HG02840 (cell line): Measurements from ENCODE around the gene PTPRG.

ENCODE experiments used
- ATAC-seq: cut with Tn5 transposase; IDR thresholded peaks from one replicate; pipeline ENCODE4 v1.9.1; 2021; ENCODE audit warnings: mild to moderate bottlenecking, moderate library complexity, moderate number of reproducible peaks; ENCODE audit not compliant: unreplicated experiment, low FRiP score

PTPRG gene

DNA sequence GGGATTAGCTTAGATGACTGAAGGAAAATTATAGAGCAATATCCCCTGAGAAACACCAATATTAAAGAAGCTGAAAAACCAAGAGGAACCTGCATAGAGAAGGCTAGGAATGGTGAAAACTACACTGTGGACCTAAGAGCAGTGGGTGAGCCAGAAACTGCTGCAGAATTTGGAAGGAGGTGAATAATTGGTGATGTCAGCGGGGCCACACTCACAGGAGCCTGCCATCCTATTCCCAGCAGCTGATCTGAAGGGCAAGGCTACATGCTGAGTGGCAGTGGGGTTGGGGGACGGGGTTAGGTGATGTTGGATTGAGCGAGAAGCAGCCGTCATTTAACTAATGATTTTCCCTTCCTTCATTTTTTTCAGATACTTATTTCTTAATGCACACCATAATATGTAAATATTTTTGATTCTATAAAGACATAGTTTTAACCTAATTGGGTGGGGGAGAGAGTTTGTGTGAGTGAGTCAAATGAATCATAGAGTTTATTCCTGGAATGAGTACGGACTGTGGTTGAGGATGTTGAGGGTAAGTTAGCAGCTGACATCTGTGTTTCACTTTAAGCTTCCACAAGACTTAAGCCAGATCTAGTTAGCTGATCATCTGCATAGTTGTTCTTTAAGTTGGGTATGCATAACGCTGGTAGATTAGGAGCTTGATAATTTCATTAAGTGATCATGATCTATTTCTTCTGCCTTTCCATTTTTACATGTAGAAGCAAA lies 222.8 kb downstream of the PTPRG start:
- ATAC-seq, result no peak

DNA sequence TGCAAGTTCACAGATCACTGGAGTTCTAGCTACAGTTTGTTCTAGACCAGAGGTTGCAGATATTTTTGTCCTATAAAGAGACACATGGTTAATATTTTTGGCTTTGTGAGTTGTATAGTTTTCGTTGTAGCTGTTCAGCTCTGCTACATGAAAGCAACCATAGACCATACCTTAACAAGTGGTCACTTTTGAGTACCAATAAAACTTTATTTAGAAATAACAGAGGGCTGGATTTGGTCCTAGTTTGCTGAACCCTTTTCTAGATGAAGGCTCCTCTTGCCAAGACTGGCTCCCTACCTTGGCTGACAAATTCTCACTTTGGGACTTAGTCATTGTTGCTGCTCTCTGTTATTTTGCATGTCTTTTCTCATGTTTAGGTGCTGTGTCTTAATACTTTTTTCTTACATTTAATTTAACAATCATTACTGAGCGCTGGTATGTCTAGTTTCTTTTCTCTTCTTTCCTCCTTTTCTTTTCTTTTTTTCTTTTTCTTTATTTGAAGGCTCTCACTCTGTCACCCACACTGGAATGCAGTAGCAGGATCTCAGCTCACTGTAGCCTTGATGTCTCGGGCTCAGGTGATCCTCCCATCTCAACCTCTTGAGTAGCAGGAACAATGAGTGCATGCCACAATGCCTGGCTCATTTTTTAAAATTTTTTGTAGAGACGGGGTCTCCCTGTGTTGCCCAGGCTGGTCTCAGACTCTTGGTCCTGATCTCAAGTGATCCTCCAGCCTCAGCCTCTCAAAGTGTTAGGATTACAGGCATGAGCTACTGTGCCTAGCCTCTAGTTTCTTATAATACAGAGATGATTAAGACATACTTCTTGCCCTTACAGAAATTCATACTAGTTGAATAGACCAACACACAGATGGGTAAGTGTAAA lies 227.5 kb downstream of the PTPRG start:
- ATAC-seq, result no peak

DNA sequence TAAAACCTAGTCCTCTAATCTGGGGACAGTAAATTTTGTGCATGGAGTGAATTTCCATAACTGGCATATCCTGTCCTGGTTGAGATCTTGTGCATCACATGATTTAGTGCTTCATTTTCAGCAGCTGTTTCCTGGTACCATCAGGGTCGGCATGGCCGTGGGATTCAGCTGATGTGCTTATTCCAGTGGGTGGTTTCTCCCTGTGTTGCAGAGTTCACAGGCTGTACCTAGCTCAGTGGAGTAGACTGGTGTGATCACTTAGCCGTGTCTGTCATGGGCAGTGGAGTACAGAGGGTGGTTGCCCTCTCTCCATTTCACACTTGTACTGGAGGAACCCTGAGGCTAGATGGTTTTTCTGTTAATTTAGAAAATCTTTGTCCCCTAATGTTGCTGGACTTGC lies 228.5 kb downstream of the PTPRG start:
- no peak for ATAC-seq

DNA sequence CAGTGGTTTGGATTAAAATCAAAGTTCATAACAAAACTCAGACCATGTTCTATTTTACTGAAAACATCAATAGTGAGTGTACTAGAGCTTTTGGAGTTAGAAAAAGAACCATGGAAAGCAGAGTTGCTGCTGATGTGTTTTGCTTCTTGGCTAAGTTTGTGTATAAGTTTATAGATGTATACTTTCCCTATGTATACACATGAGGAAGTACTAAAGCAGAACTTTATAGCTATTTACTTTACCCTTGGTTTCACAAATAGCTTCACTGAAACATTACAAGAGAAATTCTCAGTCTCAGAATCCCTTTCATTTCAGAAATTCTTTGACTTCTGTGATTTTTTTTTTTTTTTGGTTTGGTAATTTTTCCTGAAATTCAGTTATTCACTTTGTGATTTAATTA lies 229.0 kb downstream of the PTPRG start:
- no peak for ATAC-seq

DNA sequence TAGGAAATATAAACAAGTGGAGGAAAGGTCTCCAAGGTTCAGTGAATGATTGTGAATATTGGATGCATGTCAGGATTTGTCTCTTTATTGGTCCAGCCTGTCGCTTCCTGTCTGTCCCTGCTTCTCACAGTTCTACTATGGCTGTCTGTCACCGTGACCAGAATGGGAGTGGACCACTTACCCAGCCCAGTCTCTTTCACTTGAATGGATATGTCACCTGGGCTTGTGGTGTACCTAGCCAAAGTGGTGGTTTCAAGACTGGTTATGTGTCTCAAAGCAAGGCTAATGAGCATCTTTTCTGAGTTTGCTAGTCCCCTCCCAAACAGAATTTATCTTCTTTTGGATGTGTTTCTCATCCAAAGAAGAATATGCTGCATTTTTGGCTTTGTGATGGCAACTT lies 231.7 kb downstream of the PTPRG start:
- ATAC-seq, result no peak

DNA sequence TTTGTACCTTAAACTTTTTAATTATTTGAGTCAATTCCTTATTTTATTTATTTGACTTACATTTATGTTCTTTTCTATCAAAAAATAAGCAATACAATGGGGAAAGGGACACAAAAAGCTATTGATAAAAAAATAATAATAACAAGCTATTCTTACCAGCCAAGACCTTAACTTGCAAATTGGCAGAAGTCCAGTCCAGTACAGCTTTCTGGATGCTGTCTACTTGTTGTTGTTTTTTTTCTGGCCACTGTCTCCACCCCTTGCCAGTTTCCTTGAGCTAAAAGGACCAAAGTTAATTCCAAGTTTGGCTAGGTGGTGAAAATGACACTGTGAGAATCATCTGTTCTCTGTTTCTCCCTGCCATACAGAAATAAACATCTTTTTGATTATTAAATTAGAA lies 232.2 kb downstream of the PTPRG start:
- no peak for ATAC-seq

DNA sequence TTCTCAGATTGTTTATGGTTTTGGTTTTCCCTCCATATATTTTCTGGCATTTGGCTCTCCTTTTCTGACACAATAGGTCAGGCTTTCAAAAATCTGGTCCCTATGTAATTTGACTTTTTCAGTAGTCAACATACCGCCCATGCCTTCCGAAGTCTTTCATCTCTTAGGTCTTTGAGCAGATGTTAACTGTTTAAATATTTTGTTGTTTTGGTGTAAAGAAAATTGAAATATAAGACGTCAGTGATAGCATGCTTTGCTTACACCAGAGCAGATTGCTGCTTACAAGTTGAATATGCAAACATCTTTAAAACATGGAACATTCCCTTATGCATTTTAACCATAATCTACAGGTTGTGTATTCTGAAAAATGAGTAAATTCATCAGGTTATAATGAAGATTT lies 233.0 kb downstream of the PTPRG start:
- no peak for ATAC-seq

DNA sequence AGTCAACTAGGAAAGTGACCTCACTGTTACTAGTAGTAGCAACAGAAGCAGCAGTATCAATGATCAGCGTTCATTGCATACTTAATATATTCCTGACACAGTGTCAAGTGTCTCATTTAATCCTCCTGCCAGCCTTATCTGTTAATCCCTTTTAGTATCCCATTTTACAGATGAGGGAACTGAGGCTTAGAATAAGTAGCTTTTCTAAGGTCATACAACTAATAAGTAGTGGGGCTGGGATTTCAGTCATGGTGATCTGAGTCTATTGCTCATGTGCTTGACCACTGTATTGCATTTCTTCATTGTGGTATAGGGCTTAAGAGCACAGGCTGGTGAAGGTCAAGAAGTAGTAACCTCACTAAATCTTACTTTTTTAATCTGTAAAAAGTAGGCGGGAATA lies 233.6 kb downstream of the PTPRG start:
- ATAC-seq, result no peak

DNA sequence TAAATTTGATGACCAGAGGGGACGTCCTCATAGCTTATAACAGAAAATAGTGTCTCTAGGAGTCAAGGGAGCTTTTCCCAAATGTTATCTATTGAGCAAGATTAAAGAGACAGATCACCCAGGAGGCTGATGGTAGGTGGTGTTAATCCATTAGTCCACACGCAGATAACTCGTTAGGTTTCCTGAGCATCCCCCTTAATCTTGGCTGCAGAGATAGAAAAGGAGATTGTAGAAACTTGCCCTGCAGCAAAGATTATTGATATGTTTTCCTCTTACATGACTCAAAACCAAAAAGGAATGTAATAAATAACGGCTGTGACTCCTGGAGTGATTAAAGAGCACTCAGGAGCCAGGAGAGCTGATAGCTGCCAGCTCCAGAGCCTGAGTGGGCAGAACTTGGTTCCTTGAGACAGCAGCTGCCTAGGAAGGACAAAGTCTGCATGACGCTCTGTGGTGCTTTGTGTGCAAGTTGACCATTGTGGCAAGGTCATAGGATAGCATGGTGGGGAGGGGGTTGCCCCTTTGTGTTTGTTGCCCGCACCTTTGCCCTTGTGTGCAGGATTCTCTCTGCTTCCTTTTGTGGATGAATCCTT lies 234.8 kb downstream of the PTPRG start:
- no peak for ATAC-seq

DNA sequence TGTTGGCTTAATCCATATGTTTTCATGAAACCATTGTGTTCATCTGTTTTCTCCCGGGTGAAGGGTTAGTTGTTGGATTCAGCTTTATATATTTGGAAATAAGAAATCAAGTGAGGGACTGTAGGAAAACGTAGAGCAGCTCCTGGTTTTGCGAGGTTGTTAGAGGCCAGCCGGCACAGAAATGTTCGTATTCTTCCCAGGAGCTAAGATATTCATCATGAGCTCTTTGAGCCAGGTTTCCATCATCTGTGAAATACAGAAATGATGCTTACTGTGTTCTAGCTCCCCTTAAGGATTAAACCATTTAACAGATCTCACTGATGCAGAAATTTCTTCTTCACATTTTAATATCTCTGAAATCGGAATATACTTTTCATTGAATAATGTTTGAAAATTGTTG lies 235.5 kb downstream of the PTPRG start:
- ATAC-seq, result no peak

DNA sequence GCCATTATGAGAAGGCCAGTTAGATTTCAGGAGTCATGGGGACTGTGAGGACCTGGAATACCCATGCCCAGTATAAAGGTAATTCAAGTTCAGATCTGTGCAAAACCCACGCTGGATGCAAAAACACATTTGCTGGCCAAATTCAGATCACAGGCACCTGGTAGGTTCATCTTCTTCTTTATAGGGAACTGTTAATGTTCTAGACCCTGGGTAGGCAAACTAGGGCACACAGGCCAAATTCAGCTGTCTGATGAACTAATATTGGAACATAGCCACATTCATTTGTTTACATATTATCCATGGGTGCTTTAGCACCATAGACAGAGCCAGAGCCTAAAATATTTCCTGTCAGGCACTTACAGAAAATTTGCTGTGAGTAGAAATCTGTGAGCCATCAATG lies 241.4 kb downstream of the PTPRG start:
- ATAC-seq, result no peak

DNA sequence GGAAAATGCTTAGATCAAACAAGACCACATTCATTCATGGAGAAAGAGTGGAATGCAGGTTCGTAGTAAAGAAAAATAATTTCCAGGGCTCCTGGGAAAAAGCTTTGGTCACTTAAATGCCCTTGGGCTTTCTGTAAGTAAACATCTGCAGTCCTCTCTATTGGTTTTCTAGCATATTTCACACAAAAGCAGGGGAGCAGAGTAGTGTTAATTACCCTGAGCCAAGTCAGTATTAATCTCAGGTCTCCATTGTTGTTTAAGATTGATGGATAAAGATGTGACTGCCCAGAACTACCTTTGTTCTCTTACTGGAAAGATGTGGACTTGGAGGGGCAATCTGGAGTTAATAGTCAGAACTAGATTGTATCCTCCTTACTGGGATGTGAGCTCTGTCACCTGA lies 242.6 kb downstream of the PTPRG start:
- no peak for ATAC-seq

DNA sequence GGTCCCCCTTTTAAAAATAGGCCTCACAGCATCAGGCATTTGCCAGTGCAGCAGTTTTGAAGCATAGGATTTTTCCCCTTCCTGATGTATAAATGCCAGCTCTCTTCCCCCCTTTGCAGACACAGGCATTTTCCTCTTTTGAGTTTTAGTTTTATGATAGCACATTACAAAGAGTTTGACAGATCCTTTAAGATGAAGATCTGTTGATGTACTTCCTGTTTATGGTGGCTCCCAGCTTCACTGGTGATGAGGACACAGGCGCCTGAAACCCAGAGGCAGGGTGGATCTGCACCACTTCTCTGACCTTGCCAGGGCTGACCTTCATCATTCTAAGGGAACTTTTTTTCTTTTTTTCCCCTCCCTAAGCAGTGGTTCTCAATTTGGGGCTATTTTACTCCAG lies 243.4 kb downstream of the PTPRG start:
- no peak for ATAC-seq

DNA sequence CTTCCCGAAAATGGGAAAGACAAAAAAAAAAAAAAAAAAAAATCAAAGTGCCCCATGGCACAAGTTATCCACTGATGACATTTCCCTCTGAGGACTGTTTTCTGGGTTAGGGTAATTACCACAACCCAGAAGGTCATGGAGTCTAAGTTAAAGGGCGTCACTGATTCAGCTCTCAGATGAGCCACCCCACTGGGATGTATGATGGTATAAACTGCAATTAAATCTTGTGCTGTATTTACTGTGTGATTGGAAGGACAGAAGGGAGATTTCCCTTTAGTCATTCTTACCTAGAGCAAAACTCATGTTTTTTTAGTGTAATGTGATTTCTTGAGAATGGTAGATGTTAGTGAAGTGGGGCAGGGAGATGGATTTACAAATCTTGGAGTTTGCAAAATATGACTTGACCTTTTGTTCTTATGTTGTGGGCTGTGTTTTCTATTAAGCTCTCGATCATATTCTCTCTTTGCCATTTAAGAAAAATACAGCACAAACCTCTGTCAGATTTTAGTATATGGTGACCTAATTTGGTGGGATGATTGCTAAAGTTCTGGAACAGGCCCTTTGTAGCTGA lies 244.2 kb downstream of the PTPRG start:
- no peak for ATAC-seq

DNA sequence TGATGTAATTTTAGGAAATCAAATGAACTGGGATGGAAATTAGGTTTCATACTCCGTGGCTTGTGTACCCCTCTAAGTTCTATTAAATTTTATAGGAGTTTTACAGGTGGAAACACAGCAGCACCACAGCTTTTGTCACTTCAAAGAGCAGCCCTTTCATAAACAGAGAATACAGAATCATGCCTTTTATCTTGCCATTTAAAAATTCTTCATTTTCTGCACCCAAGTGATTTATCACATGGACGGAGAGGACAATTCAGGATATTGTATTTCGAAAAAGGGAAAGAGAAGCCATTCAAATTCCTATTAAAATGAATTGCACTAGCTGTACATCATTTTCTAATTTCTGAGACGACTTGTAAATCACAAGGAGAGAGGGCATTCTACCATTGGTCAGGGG lies 245.4 kb downstream of the PTPRG start:
- ATAC-seq, result no peak

DNA sequence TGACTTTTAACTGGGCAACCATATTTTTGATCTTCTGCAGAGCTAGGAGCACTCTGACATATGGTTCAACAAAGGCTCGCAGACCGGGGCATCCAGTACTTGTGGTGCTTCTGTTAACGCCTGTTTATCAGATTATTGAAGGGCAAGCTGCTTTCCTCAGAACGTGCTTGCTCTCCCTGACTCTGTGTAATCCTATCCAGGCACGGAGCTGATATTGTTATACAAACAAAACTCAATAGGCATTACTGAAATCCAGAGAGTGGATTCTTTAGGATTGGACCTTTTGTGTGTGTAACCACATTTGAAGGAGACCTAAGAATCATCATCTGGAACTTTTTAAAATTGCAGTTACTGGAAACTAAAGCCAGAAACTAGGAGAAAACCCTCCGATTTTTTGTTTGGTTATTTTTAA lies 246.5 kb downstream of the PTPRG start:
- ATAC-seq, result no peak

DNA sequence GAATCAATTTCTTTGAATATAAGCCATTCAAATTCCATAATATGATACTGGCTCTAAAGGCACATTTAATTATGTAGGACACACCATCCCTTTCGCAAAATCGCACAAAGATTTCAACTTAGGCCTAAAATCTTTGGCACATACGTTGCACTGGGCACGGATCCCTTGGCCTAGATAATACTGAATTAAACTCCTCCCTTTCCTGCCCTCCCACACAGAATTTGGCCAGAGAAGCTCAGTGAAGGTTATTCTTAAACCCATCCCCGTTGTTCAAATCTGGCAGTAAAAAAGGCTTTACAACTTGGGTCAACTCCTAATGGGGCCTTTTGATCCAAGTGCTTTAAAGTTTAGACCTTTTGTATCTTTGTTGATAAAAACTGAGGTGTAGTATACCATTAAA lies 247.2 kb downstream of the PTPRG start:
- ATAC-seq, result no peak

DNA sequence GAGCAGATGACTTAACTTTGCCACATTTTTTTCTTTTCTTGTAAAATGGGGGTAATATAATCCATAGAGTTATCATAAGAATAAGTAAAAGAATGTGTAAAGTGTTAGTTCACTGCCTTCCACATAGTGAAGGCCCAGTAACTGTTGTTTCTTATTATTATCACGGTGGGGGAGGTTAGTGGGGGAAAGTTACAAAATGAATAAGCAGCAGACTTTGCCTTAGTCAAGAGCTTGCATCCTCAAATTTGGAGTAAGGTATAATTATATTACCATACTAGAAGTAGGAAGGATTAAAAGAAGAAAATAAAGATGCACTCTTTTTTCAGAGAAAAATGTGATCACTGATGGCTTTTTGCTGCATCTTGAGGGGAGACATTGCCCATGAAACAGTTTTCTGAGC lies 247.6 kb downstream of the PTPRG start:
- no peak for ATAC-seq

DNA sequence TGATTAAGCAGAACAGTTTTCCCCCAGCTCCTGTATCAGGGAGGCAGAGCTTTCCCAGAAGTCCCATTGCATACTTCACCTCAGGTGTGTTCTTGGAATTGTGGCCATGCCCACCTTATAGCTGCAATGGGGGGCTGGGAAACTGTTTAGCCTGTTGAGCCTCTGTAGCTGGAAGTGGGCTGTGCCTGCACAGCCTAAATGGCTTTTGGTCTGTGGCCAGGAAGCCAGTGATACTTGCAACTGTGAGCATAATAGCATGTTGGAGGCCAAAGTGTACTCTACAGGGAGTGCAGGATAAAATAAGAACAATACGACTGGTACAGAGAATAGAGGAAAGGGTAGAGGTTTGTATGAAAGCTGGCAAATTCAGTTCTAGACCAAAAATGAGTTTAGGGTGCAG lies 248.5 kb downstream of the PTPRG start:
- ATAC-seq, result no peak

DNA sequence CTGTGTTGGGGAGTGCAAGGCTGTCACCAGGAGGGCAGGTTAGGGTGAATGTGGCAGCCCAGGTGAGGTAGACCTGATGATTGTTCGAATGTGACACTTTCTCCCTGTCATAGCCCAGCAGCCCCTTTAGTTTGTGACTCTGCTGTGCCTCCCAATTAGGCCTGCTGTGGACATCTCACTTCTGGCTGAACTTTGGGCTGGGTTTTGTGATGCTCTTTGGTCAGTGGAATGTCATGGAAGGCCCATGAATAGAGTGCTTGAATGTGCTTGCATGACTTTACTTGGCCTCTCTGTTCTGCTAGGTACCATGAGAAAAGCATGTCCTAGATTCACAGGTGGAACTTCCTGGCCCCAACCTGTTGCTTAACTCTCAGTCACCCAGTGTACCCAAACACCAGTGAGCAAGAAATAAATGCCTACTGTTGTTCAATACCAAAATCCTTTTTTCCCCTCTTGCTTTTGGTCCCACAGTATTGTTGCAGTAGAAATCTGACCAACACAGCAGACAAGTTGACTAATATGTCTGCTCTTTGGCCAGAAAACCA lies 249.7 kb downstream of the PTPRG start:
- ATAC-seq, result no peak

DNA sequence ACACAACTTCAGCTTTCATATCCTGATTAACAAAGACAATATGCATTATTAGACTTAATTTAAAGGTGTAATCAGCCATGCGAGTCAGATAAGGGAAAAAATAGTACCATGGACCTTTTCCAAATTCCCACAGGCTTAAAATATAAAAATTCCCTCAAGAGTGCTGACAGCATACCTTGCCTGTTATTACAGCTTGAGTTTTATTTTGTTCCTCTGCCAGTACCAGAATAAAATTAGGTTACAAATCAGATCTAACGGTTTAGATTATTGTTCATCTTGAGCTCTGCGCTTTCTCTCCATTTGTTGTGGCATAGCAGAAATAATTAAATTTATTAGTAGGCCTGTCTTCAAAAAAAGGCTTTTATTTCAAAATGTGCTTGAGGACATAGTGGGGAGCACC lies 250.3 kb downstream of the PTPRG start:
- no peak for ATAC-seq
